ENCODE data around the gene GCNT1.
A peak's percentile ranks its signal among the peaks of the same experiment; 100 is the strongest.
"Not testable (repeated sequence)": the region's sequence is repeated elsewhere in the genome, so short reads cannot be mapped to it uniquely, and the experiment has no call there.

GCNT1 gene

GRCh38 chr9:76490249-76490990 lies 31.4 kb downstream of the GCNT1 start:
- no peak for DNase-seq

- not testable (repeated sequence) for DNase-seq
These were observed 32.1 kb downstream of the GCNT1 start for GRCh38 chr9:76491056-76491455.

GRCh38 chr9:76493496-76493895 lies 34.5 kb downstream of the GCNT1 start:
- DNase-seq: not testable (repeated sequence)

GRCh38 chr9:76500061-76500460 lies 41.1 kb downstream of the GCNT1 start:
- DNase-seq: no peak

- no peak for DNase-seq
These were observed 43.8 kb downstream of the GCNT1 start for GRCh38 chr9:76502746-76503145.

GRCh38 chr9:76510041-76510440 lies 51.1 kb downstream of the GCNT1 start:
- DNase-seq: no peak

GRCh38 chr9:76510446-76510845 lies 51.5 kb downstream of the GCNT1 start:
- no peak for DNase-seq

GRCh38 chr9:76512826-76513225 lies 53.8 kb downstream of the GCNT1 start:
- DNase-seq: no peak

GRCh38 chr9:76516350-76516749 lies 57.4 kb downstream of the GCNT1 start:
- peak in 7 of 56 donors; percentile 1 to 6 (median 3) for DNase-seq

GRCh38 chr9:76516871-76517270 lies 57.9 kb downstream of the GCNT1 start:
- DNase-seq: no peak

- no peak for DNase-seq
These were observed 60.3 kb downstream of the GCNT1 start for GRCh38 chr9:76519075-76519835.

GRCh38 chr9:76521244-76521681 lies 62.3 kb downstream of the GCNT1 start:
- DNase-seq: no peak

- no peak for DNase-seq
These were observed 62.9 kb downstream of the GCNT1 start for GRCh38 chr9:76521906-76522305.

GRCh38 chr9:76523617-76524200 lies 64.7 kb downstream of the GCNT1 start:
- not testable (repeated sequence) for DNase-seq

- DNase-seq: no peak
These were observed 66.2 kb downstream of the GCNT1 start for GRCh38 chr9:76525196-76525595.

GRCh38 chr9:76526026-76526425 lies 67.0 kb downstream of the GCNT1 start:
- DNase-seq: no peak

GRCh38 chr9:76528056-76528455 lies 69.1 kb downstream of the GCNT1 start:
- no peak for DNase-seq

GRCh38 chr9:76528642-76529190 lies 69.7 kb downstream of the GCNT1 start:
- DNase-seq: no peak

- no peak for DNase-seq
These were observed 70.7 kb downstream of the GCNT1 start for GRCh38 chr9:76529653-76530052.

GRCh38 chr9:76530458-76531110 lies 71.6 kb downstream of the GCNT1 start:
- DNase-seq: no peak

GRCh38 chr9:76531231-76531780 lies 72.3 kb downstream of the GCNT1 start:
- DNase-seq: no peak

Measured in amygdala (tissue), 56 donors.